ENCODE measurements around the gene TRAF4. TPM values are rescaled to one million over a fixed set of nuclear protein-coding genes. Genes with fewer than 3 reads are reported as not detected.
A peak's percentile ranks its signal among the peaks of the same experiment; 100 is the strongest.
"Not testable (repeated sequence)": the region's sequence is repeated elsewhere in the genome, so short reads cannot be mapped to it uniquely, and the experiment has no call there.

Gene TRAF4
- total RNA-seq, 1 donor from 2014 or later, result 115 TPM

DNA sequence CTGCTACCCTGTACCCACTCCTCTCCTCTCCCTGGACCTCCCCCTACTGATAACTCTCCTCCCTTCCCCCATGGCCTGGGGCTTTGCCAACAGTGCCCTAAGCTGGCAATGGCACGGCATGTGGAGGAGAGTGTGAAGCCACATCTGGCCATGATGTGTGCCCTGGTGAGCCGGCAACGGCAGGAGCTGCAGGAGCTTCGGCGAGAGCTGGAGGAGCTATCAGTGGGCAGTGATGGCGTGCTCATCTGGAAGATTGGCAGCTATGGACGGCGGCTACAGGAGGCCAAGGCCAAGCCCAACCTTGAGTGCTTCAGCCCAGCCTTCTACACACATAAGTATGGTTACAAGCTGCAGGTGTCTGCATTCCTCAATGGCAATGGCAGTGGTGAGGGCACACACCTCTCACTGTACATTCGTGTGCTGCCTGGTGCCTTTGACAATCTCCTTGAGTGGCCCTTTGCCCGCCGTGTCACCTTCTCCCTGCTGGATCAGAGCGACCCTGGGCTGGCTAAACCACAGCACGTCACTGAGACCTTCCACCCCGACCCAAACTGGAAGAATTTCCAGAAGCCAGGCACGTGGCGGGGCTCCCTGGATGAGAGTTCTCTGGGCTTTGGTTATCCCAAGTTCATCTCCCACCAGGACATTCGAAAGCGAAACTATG, 5.2 kb downstream of the TRAF4 start:
- DNase-seq (ENCODE audit: low spot score), result no peak

DNA sequence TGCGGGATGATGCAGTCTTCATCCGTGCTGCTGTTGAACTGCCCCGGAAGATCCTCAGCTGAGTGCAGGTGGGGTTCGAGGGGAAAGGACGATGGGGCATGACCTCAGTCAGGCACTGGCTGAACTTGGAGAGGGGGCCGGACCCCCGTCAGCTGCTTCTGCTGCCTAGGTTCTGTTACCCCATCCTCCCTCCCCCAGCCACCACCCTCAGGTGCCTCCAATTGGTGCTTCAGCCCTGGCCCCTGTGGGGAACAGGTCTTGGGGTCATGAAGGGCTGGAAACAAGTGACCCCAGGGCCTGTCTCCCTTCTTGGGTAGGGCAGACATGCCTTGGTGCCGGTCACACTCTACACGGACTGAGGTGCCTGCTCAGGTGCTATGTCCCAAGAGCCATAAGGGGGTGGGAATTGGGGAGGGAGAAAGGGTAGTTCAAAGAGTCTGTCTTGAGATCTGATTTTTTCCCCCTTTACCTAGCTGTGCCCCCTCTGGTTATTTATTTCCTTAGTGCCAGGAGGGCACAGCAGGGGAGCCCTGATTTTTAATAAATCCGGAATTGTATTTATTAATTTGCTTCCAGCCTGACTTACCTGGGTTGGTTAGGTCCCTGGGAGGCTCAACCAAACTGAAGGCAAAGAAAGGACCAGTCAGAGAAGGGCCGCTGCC, 5.8 kb downstream of the TRAF4 start:
- no peak for DNase-seq (ENCODE audit: low spot score)

DNA sequence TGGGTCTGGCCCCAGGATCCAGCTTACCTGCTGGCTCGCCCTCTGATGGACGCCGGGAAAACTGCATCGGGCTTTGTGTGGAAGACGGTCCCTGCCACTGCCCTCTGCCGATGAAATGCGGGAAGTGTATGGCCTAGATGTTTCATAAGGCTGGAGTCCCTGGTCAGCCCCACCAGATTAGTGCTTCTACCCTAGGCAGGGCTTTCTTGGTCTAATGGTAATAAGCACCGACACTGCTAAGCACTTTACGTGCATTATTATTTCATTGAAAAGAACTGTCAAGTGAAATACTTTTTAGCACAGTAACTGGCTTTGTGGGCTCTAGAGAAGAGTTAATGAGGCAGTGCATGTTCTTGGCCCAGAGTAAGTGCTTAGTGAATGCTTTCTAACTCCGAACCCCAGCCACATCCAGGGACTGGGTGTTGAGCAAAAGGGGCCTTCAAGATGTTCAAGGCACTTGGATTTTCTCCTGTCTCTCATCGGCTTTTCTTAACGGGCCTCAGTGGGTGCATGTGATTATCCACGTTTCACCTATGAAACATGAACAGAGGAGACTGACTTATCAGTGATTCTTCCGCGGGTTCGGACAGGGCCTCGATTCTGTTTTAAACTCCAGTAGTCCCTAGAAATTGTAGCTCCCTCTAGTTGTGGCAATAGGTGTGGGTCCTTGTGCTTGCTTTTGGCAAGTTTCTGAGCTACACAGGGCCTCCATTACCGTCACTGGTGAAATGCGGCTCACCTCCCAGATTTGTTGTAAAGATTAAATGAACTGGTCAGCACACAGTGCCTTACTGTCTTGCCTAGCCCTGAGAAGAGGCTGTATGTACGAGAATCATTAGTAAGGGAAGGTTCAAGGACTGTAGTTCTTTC, 6.6 kb downstream of the TRAF4 start:
- peak; percentile 95 for DNase-seq (ENCODE audit: low spot score)

DNA sequence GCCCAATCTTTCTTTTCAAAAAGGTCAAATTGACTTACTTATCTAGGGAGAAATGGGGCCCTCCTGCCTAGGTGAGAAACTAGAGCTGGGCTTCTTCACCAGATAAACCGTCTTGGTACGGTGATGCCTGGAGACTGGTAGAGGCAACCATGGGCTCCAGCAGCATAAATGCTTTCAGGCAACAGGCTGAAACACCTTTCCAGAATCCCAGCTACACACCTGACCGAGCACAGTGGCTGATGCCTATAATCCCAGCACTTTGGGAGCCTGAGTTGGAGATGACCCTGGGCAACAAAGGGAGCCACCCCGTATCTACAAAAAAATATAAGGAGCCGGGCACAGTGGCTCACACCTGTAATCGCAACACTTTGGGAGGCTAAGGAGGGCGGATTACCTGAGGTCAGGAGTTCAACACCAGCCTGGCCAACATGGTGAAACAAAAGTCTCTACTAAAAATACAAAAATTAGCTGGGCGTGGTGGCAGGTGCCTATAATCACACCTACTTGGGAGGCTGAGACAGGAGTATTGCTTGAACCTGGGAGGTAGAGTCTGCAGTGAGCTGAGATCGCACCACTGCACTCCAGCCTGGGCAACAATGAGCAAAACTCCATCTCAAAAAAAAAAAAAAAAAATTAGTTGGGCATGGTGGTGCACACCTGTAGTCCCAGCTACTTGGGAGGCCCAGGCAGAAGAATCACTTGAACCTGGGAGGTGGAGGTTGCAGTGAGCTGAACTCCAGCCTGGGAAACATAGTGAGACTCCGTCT, 8.0 kb downstream of the TRAF4 start:
- DNase-seq (ENCODE audit: low spot score), result no peak

DNA sequence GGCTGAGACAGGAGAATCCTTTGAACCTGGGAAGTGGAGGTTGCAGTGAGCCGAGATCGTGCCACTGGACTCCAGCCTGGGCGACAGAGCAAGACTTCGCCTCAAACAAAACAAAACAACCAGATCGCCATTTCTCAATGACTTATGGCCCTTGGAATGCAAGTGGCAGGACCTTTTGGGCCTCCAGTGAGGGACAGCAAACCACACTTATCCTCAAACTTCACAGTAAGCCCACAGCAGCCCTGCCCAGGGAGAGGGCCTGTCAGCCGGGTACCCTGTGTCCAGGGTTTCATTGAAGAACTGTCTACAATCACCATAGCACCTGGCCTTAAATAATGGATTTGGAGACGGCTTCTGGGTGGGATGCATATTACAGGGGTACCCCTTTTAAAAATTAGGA, 11.7 kb downstream of the TRAF4 start:
- no peak for DNase-seq (ENCODE audit: low spot score)

DNA sequence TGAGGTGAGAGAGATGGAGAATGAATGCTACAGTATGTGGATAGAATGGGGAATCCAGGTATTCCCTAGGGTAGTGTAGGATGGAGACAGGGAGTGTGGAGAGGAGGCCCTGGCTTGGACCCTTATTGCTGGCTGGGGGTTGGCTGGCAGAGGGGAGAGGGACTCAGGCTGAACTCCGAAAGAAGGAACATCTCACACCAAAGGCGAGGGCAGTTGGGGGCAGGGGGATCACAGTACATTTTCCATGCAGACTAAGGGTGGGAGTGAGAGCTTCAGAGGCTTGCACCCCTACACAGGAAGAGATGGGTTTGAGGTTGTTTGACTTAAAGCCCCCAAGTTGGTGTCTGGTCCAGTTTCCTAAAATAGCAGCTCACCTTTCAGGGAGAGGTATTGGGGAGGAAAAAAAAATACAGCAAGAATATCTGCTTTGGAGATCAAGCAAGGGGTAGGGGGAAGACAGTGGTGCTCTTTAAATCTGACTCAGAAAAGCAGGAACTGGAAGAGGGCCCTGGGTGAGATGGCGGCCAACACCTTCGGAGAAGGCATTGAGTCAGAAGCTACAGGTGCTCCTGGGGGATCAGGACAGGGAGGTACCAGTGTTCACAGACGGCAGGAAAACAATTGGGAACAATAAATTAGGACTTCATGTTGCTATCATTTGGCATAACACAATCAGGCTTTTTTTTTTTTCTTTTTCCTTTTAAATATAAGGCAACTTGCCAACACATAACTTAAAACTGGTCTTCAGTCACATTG, 12.4 kb downstream of the TRAF4 start:
- DNase-seq (ENCODE audit: low spot score), result no peak

DNA sequence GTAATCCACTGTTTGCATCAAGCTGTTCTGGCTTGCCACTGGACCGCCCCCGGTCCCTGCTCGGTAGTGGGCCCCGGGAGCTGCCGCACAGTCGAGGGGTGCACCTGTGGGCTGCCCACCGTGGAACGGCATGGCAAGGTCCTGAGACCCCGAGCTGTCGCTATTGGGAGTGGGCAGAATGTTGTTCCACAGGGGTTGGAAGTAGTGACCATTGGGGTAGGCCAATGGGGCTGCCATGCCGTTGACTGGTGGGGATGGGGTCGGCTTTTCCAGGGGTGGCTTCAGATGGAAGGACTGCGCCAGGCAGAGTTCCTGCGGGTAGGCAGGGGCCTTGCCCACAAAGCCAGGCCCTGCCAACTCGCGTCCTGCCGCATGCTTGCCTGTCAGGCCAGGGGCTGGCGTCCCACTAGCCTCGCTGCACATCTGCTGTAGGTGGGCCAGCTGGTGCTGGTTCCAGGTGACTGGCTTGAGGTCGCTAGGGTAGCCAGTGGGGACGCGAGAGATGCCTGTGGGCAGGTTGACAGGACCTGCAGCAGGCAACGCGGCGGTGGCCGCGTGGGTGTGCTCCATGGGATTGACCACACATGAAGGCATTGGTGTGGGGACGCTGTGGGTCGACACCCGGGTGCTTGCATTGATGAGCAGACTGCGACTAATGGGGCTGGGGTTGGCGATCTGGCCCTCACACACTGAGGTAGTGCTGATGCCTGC, 14.8 kb downstream of the TRAF4 start:
- no peak for DNase-seq (ENCODE audit: low spot score)

DNA sequence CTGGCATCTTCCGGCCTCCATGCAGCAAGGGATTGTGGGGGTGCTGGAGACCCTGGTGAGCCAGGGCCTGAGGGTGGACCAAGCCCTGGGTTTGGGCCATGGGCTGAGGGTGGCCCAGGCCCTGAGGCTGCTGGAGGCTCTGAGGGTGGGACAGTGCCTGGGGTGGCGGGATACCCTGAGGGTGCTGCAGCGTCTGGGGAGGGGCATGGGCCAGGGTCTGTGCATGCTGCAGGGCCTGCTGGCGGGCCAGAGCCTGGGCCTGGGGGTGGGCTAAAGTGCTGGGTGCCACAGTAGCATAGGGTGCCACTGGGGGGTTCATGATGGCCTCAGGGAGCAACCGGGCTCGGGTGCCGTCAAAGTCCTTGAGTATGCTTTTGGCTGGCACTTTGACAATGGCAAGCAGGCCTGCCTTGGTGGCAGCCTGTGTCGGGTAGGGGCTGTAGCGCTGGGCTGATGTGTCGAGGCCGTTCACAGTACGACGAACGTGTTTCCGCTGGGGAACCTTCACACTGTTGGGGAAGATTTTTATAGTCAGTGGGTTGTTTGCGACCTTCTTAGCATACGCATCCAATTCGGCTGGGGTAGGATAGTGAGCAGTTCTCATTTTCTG, 15.6 kb downstream of the TRAF4 start:
- no peak for DNase-seq (ENCODE audit: low spot score)

DNA sequence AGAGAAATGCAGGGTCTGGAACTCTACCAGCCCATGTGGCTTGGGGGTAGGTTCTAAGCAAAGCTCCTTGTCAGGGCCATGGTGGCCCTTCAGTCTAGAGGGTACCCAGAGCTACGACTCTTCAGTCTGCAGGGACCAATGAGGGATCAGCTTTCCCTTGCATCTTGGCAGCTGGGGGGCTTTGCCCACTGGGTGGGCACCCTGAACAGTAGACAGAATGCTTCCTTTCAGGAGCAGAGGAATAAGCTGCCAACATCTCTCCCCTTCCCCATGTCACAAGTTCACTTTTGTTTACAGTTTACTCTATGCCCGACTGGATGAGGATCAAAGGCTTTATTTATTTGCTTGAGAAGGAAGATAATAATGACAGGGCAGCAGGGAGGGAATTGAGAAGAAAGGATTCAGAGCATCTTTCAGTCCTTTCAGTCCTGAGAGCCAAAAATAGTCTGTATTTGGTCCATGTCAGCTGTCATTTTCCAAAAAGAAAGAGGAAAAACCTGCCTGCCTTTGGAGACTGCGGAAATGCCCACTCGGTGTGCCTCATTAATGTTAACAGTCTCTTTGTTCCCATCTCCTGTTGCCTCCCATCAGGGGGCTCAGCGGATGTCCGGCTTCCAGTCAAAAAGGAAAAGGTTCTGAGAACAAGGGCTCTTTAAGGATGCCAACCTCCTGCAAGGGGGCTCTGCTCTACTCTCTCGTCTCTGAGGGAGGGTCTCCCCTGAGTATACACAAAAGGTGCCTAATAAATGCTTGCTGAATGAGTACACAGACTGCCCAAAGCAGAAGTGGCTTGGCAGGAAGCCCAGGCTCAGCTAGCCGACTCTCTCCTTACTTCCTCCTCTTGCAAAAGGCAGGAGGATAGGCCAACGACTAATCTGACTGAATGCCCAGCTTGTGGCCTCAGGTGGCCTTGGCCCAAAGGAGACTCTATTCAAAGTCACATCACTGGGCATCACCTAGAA, 17.1 kb downstream of the TRAF4 start:
- peak; percentile 78 for DNase-seq (ENCODE audit: low spot score)

DNA sequence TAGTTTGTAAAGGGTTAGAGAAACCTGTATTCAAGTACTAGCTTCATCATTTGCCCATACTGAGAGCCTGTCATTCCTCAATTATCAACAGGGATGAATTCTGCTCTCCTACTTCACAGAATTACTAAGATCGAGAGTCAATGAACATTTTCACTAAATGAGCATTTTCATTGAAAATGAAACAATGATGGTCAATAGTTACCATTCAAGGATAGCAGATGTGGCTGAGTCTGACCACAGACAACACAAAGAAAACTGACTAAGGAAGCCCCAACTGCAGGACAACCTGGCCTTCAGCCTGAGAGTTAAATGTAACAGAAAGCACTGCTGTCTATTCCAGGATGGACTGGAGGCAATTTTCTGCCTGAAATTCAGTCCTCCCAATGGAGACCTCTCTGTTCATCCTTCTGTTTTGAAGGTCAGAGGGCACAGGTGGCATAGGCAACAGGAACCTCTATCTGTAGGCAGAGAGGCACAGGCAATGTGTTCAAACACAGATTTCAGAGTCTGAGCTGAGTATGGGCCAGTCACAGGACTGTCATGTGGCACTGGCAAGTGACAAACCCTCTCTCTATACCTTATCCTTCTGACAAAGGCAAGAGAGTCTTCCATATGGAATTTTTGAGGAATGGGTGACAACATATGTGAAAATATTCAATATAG, 19.5 kb downstream of the TRAF4 start:
- DNase-seq (ENCODE audit: low spot score), result no peak

DNA sequence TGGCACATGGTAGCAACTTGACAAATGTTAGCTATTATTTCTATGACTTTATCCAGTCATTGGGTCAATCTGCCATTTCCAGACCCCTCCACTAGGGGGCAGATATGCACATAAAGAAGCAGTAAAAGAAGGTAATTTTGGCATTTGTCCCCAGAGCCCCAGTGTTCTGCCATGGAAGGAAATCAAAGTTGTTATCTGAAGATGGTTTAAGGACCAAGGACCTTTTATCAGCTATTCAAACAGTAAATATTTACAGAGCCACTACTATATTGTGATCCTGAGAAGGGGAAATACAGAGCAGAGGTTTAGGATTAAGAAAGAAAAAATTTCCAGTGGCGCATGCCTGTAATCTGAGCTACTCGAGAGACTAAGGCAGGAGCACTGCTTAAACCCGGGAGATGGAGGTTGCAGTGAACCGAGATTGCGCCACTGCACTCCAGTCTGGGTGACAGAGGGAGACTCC, 20.0 kb downstream of the TRAF4 start:
- peak; percentile 82 for DNase-seq (ENCODE audit: low spot score)

DNA sequence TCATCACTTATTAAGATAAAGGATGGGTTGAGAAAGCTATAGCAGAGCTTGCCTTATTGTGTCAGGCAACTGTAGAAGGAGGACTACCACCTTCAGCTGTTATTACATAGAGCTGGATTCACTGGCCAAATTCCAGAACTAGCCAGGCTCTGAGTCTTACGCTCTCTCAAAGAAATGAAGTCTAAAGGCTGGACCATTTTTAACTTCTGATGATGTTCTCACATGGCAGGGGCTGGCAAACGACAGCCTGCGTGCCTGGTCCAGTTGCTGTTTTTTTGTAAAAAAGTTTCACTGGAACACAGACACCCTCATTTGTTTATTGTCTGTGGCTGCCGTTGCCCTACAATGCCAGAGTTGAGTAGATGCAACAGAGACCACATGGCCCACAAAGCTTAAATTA, 21.2 kb downstream of the TRAF4 start:
- DNase-seq (ENCODE audit: low spot score), result no peak

DNA sequence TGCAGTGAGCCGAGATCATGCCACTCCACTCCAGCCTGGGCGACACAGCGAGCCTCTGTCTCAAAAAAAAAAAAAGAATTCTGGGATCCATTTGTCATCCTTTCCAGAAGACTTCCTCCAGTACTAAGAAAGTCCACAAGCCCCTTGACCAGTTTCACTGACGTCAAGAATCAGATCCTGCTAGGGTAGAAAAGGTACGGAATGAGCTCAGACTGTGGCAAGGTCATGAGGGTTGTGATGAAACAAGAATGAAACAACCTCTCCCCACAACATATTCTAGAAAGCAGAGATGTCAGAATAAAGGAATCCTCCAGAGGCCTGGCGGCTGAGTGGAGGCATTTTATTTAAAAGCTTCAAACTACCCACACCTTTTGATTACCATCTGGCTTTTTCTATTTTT, 29.9 kb downstream of the TRAF4 start:
- no peak for DNase-seq (ENCODE audit: low spot score)

DNA sequence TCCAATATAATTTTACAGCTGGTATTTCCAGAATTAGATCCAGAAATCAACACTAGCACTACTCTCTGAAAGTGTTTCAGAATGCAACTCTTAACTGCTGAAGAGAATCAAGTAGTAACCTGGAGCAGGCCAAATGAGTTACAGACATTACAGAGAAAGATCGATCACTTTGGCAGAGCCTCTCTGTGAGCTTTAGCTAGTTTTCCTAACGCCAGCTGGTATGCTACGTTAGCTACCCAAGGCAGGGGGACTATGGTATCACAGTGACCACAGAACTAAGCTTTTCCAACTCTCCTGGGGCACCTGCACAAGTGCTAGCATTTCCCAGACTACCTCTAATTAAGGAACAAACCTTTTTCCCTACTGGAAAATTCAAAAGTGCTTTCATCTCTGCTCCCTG, 30.4 kb downstream of the TRAF4 start:
- DNase-seq (ENCODE audit: low spot score), result no peak

DNA sequence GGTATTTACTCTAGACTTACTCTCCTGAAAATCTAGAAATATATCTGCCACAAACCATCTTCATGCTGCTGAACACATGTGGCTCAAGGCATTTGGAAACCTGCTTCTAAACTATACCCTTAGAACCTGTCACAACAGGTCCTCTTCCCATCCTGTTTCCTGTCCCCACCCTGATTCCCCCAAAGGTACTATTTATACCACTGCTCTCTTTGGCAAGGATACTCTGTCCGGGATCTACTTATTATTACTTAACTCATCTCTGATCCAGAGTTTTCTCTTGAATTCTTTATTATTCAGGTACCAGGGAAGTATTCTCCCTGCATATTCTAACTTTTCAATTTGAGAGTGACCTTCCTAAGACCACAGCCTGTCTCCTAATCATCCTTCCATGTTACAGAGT, 33.4 kb downstream of the TRAF4 start:
- no peak for DNase-seq (ENCODE audit: low spot score)

DNA sequence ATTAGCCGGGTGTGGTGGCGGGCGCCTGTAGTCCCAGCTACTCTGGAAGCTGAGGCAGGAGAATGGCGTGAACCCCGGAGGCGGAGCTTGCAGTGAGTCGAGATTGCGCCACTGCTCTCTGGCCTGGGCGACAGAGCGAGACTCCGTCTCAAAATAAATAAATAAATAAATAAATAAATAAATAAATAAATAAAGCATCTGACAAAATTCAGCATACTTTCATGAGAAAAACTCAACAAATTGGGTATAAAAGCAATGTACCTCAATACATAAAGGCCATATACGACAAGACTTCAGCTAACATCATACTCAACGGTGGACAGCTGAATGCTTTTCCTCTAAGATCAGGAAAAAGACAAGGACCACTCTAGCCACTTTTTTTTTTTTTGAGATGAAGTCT, 35.8 kb downstream of the TRAF4 start:
- not testable (repeated sequence) for DNase-seq (ENCODE audit: low spot score)

DNA sequence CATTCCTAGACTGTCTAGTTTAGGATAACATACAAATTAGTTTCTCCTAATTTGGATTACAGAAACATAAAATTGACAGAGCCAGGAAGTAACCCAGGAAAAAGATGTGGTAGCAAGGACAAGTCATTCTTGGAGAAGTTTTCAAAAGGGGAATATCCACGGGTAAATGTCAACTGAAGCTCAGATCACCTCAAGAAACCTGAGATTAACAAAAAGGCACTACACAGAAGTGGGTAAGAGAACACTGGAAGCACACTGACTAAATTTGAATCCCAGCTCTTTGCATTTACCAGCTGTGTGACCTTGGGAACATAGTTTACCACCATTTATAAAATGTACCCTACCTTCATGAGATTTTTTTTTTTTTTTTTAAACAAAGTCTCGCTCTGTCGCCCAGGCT, 39.4 kb downstream of the TRAF4 start:
- DNase-seq (ENCODE audit: low spot score), result no peak

DNA sequence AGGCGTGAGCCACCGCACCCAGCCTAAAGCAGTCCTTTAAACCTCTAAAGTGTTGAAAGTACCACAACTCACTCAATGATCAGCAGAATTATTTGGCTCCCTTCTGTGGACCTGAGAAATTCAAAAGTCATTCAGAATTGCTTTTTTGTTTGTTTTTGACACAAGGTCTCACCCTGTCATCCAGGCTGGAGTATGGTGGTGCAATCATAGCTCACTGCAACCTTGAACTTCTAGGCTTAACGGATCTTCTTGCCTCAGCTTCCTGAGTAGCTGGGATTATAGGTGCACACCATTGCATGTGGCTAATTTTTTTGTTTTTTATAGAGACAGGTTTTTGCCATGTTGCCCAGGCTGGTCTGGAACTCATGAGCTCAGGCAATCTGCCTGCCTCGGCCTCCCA, 44.3 kb downstream of the TRAF4 start:
- no peak for DNase-seq (ENCODE audit: low spot score)

Data from mucosa of gallbladder (tissue), 1 donor.